Measurements from ENCODE around the gene LY6G6D.

LY6G6D gene

GRCh38 chr6:31723245-31723979 is 8.3 kb downstream of the LY6G6D start, which contains the start of gene MPIG6B:
MPIG6B (plus strand) TSS chr6:31723373; CDS start chr6:31723384, 11 bp downstream.
- Histone ChIP-seq H3K4me2 (ENCODE audit: low read depth, low read length) (no peak within 1 kb of the TSS), H3K4me1 (ENCODE audit: low read length) (peaks cover 20% of the 10 kb centered on the region), H3K27ac (ENCODE audit: low read length) (no peak within 1 kb of the TSS), H3K79me2 (ENCODE audit: low read length) (0 out of 2 replicates have a peak, but pooled peaks cover 2% of the 10 kb centered on the region), H3K36me3 (replicated peaks; ENCODE audit: insufficient read depth, low read length) (no peaks in the 10 kb centered on the region), H3K27me3 (replicated peaks; ENCODE audit: insufficient read depth, low read length) (no peaks in the 10 kb centered on the region), H3K9ac (ENCODE audit: low read length) (no peak within 1 kb of the TSS), H2AFZ (ENCODE audit: low read length) (no peak within 1 kb of the TSS), H3K9me3 (replicated peaks; ENCODE audit: insufficient read depth, low read length) (no peaks in the 10 kb centered on the region), H3F3A (ENCODE audit: insufficient read depth, low read length) (peaks cover 25% of the 10 kb centered on the region), H3K4me3 (ENCODE audit: low read length) (no peak within 1 kb of the TSS), H4K20me1 (ENCODE audit: insufficient read depth, low read length) (no peaks in the 10 kb centered on the region), H3K9me2 (replicated peaks; ENCODE audit: insufficient read depth, low read length) (no peaks in the 10 kb centered on the region)
- no peak for DNase-seq
- TF ChIP-seq EZH2phosphoT487 (IDR thresholded peaks at IDR 0.05; ENCODE audit: low read length): no peak
- no peak for TF ChIP-seq EZH2 (optimal IDR thresholded peaks at IDR 0.05; ENCODE audit: low read depth, low read length)
- TF ChIP-seq, protein P1, sequence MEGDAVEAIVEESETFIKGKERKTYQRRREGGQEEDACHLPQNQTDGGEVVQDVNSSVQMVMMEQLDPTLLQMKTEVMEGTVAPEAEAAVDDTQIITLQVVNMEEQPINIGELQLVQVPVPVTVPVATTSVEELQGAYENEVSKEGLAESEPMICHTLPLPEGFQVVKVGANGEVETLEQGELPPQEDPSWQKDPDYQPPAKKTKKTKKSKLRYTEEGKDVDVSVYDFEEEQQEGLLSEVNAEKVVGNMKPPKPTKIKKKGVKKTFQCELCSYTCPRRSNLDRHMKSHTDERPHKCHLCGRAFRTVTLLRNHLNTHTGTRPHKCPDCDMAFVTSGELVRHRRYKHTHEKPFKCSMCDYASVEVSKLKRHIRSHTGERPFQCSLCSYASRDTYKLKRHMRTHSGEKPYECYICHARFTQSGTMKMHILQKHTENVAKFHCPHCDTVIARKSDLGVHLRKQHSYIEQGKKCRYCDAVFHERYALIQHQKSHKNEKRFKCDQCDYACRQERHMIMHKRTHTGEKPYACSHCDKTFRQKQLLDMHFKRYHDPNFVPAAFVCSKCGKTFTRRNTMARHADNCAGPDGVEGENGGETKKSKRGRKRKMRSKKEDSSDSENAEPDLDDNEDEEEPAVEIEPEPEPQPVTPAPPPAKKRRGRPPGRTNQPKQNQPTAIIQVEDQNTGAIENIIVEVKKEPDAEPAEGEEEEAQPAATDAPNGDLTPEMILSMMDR (IDR thresholded peaks at IDR 0.05; ENCODE audit: low read length): no peak

- no peaks in the 10 kb centered on the region for H3K9me3 ChIP-seq (replicated peaks; ENCODE audit: insufficient read depth, low read length)
- H3K4me3 ChIP-seq (ENCODE audit: low read length): no peak overlapping the region
- H3K27me3 ChIP-seq (replicated peaks; ENCODE audit: insufficient read depth, low read length): no peaks in the 10 kb centered on the region
- no peaks in the 10 kb centered on the region for H3K36me3 ChIP-seq (replicated peaks; ENCODE audit: insufficient read depth, low read length)
- peaks cover 32% of the 10 kb centered on the region for H3F3A ChIP-seq (ENCODE audit: insufficient read depth, low read length)
- H3K27ac ChIP-seq (ENCODE audit: low read length): no peak overlapping the region
- no peak for DNase-seq
- H3K79me2 ChIP-seq (ENCODE audit: low read length): peaks cover 8% of the 10 kb centered on the region; the same call in 1 of the 2 replicates
- TF ChIP-seq, protein P1 (IDR thresholded peaks at IDR 0.05; ENCODE audit: low read length): no peak
- TF ChIP-seq EZH2 (optimal IDR thresholded peaks at IDR 0.05; ENCODE audit: low read depth, low read length) (no peak), EZH2phosphoT487 (IDR thresholded peaks at IDR 0.05; ENCODE audit: low read length) (no peak)
- H3K4me1 ChIP-seq (ENCODE audit: low read length): peaks cover 28% of the 10 kb centered on the region
- H3K9me2 ChIP-seq (replicated peaks; ENCODE audit: insufficient read depth, low read length): no peaks in the 10 kb centered on the region
- H4K20me1 ChIP-seq (ENCODE audit: insufficient read depth, low read length): no peaks in the 10 kb centered on the region
- no peak overlapping the region for H3K9ac ChIP-seq (ENCODE audit: low read length)
- no peak overlapping the region for H3K4me2 ChIP-seq (ENCODE audit: low read depth, low read length)
- no peak overlapping the region for H2AFZ ChIP-seq (ENCODE audit: low read length)
Measured at GRCh38 chr6:31723980-31724691, 9.0 kb downstream of the LY6G6D start.

GRCh38 chr6:31725502-31726350 is 10.6 kb downstream of the LY6G6D start:
- Histone ChIP-seq H3K9ac (ENCODE audit: low read length) (no peak overlapping the region), H3F3A (ENCODE audit: insufficient read depth, low read length) (peaks cover 38% of the 10 kb centered on the region), H3K4me1 (ENCODE audit: low read length) (peaks cover 29% of the 10 kb centered on the region), H3K9me2 (replicated peaks; ENCODE audit: insufficient read depth, low read length) (no peaks in the 10 kb centered on the region), H3K79me2 (ENCODE audit: low read length) (peaks cover 8% of the 10 kb centered on the region; the same call in 1 of the 2 replicates), H3K27me3 (replicated peaks; ENCODE audit: insufficient read depth, low read length) (no peaks in the 10 kb centered on the region), H4K20me1 (ENCODE audit: insufficient read depth, low read length) (no peaks in the 10 kb centered on the region), H3K36me3 (replicated peaks; ENCODE audit: insufficient read depth, low read length) (no peaks in the 10 kb centered on the region), H2AFZ (ENCODE audit: low read length) (no peak overlapping the region), H3K4me2 (ENCODE audit: low read depth, low read length) (no peak overlapping the region), H3K9me3 (replicated peaks; ENCODE audit: insufficient read depth, low read length) (no peaks in the 10 kb centered on the region), H3K4me3 (ENCODE audit: low read length) (no peak overlapping the region), H3K27ac (ENCODE audit: low read length) (no peak overlapping the region)
- TF ChIP-seq EZH2phosphoT487 (IDR thresholded peaks at IDR 0.05; ENCODE audit: low read length) (no peak), EZH2 (optimal IDR thresholded peaks at IDR 0.05; ENCODE audit: low read depth, low read length) (no peak)
- TF ChIP-seq, protein P1 (IDR thresholded peaks at IDR 0.05; ENCODE audit: low read length): no peak
- no peak for DNase-seq
